ENCODE data around the gene TGM3.

- TF ChIP-seq POLR2A (IDR thresholded peaks at IDR 0.05), result no peak
- TF ChIP-seq CTCF (IDR thresholded peaks at IDR 0.05), result no peak
Observed at GRCh38 chr20:2293971-2294370, 1.8 kb upstream of the TGM3 start.
